Renal cortex interstitium (tissue), 11 donors: ENCODE measurements around the gene ASMT. TPM values are rescaled to one million over a fixed set of nuclear protein-coding genes. Genes with fewer than 3 reads are reported as not detected.
"Not testable (repeated sequence)": the region's sequence is repeated elsewhere in the genome, so short reads cannot be mapped to it uniquely, and the experiment has no call there.

Experiments
- DNase-seq, 11 donors: peaks; one replicate each; pipeline ENCODE4 v3.0.0-alpha.2; 2013; ENCODE audit warnings: low read depth in 9 of 11, low spot score in 4 of 11; ENCODE audit errors: extremely low read depth in 1 of 11
- polyA plus RNA-seq, 3 donors: library from polyadenylated mRNA; unstranded; fragments of 120-200 nt; gene quantifications; one replicate each; pipeline ENCODE4 v1.2.1, GENCODE V29; 2013; ENCODE audit not compliant: insufficient read length in 3 of 3

Gene ASMT
- polyA plus RNA-seq, 3 donors: 0.14 to 0.47 TPM; not detected in 1

DNA sequence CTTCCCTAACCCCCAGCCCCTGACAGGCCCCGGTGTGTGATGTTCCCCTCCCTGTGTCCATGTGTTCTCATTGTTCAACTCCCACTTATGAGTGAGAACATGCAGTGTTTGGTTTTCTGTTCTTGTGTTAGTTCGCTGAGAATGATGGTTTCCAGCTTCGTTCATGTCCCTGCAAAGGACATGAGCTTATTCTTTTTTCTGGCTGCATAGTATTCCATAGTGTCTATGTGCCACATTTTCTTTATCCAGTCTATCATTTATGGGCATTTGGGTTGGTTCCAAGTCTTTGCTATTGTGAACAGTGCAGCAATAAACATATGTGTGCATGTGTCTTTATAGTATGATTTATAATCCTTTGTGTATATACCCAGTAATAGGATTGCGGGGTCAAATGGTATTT lies 67.6 kb downstream of the ASMT start:
- not testable (repeated sequence) for DNase-seq

DNA sequence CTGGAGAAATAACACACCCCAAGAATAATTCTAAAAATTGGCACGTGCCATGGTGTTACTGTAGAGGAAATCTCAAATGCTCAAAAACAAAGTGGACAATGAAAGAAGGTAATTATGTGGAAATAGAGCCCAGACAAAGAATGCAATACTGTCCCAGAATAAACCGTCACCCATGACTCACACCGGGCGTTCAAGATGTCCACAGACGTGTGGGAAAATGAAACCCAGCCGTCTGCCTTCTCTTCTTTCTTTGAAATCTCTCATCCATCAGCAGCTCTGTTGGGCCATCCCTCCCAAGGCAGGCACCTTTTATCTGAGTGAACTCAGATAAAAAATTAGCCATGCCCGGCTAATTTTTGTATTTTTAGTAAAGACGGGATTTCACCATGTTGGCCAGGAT lies 70.0 kb downstream of the ASMT start:
- not testable (repeated sequence) for DNase-seq

DNA sequence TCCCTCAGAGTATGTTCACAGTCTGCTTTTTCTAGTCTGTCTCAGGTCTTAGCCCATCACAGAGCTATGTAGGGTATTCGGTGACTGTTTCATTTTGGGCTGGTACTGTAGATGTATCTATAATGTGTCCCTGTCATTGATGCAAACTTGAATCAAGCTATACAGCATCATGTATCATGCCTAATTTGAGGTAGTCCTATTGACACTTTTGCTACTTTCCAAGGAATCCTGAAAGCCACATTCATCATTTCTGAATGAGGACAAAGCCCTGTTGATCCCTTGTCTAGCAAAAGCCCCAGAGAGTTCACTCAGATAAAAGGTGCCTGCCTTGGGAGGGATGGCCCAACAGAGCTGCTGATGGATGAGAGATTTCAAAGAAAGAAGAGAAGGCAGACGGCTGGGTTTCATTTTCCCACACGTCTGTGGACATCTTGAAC lies 70.6 kb downstream of the ASMT start:
- DNase-seq: not testable (repeated sequence)

DNA sequence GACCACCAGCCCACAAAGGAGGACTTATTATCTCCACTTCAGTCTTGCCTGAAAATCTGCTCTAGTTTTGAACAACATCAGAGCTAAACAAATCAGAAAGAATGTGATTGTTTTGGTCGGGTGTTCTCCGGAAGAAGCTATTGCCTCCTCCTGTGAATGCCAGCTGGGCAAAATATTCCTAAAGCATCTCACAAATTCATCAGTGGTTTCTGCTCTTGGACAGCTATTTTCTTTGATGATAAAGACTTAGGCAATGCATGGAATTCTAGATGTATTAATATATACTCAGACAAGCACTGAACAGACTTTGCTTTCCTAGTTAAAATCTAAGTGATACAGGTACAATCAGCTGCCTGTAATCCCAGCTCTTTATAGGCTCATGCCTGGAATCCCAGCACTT lies 71.8 kb downstream of the ASMT start:
- no peak for DNase-seq

Other genes starting within 250 kb of the ASMT start
- gene SLC25A6, start 222.9 kb upstream of the ASMT start, polyA plus RNA-seq: 100 to 1,000 TPM; 481 to 682 (median 578) TPM
- gene ASMTL, start 162.2 kb upstream of the ASMT start, polyA plus RNA-seq: 10 to 100 TPM; 35.7 to 50.5 (median 37.1) TPM
- gene P2RY8, start 77.9 kb upstream of the ASMT start, polyA plus RNA-seq: 1 to 10 TPM in 1 of 3 donors, under 1 TPM in 2; 0.64 to 1.7 (median 0.95) TPM
- gene AKAP17A, start 23.5 kb upstream of the ASMT start, polyA plus RNA-seq: 10 to 100 TPM; 44.8 to 66.3 (median 56.6) TPM